GM12872 (cell line): ENCODE measurements around the gene C14orf119.

Experiments
- TF ChIP-seq, protein P1 (sequence below): IDR thresholded peaks from 3 replicates; pipeline ENCODE4 v1.5.1; 2011; ENCODE audit warnings: low read depth, mild to moderate bottlenecking, low read length, moderate library complexity; ENCODE audit not compliant: insufficient read depth

Gene C14orf119

GRCh38 chr14:23123419-23123818 lies 28.1 kb downstream of the C14orf119 start:
- TF ChIP-seq, protein P1, sequence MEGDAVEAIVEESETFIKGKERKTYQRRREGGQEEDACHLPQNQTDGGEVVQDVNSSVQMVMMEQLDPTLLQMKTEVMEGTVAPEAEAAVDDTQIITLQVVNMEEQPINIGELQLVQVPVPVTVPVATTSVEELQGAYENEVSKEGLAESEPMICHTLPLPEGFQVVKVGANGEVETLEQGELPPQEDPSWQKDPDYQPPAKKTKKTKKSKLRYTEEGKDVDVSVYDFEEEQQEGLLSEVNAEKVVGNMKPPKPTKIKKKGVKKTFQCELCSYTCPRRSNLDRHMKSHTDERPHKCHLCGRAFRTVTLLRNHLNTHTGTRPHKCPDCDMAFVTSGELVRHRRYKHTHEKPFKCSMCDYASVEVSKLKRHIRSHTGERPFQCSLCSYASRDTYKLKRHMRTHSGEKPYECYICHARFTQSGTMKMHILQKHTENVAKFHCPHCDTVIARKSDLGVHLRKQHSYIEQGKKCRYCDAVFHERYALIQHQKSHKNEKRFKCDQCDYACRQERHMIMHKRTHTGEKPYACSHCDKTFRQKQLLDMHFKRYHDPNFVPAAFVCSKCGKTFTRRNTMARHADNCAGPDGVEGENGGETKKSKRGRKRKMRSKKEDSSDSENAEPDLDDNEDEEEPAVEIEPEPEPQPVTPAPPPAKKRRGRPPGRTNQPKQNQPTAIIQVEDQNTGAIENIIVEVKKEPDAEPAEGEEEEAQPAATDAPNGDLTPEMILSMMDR: no peak

GRCh38 chr14:23124337-23124954 lies 29.1 kb downstream of the C14orf119 start:
- TF ChIP-seq, protein P1: no peak

DNA sequence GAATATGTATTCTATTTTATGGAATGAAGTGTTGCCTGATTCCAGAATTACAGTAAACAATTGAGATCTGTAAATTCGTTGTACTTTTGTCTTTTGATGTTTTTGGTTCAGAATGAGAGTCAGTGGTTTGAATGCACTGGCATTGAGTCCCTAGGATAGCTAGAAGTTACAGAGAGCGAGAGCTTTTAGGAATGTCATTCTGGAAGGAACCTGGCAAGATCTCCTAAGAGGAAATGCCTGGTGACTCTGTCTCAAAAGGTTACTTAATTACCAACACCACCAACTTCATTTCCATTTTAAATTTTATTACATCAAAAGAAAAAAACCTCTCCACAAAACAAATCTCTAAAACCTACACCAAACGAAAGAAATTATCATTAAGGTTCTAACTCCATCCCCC lies 29.7 kb downstream of the C14orf119 start:
- TF ChIP-seq, protein P1: no peak

DNA sequence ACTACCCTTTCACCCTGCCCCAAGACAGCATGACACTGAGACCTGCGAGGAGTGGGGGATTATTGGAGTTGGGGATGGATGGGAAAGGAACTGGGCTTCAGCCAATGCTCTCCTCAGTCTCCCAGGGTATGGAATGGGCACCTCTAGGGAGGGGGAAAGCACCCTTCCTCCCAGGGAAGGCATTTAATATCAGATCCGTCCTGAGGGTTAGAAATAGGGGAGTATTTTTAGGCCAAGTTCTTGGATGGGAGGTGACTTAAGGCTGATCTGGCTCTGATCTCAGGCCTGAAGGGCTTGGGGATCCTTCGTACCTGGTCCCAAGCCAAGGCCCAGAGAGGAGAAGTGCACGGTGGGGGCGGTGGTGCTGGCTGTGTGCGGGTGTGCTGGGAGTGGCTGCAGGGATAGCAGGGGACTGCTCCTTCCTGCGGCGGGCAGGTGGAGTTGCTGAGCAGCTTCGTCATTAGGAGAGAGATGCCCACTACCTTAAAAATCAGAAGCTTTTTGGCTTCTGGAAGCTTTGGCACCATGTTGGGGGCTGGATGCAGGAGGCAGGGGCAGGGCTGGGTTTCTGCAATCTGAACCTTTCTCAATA lies 30.7 kb downstream of the C14orf119 start:
- TF ChIP-seq, protein P1: no peak

DNA sequence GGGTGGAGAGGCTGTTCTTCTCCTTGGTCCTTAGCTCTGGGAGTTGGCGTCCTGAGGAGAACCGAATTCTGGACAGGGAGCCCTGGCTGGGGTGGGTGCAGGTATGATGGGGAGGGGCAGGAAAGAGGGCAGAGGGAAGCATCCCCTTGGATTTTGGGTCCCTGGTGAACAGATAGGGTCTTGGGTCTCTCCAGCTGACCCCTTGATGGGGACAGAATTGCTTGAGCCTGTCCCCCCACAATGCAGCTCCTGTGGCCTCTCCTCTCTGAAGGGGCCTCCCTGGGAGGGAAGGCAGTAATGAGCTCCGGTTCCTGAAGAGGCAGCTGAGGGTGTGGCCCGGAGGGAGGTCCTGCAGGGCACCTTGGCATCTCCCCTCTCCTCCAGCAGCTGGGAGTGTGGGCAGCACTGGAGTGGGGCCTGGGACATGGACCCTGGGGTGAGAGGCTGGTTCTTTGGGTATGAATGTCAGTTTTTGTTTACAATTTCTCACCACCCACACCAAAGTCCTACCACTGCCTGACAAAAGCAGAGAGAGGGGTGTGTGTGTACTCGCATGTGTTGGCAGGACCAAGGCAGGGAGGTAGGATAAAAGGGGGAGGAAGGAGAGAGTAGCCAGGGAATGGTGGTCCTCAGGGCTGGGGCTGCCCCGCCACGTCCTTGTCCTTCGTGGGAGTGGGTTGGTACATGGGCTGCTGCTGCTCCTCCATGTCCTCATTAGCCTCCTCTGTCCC lies 31.4 kb downstream of the C14orf119 start:
- TF ChIP-seq, protein P1: no peak

- TF ChIP-seq, protein P1: no peak
These were observed 32.6 kb downstream of the C14orf119 start for GRCh38 chr14:23127861-23128260.

DNA sequence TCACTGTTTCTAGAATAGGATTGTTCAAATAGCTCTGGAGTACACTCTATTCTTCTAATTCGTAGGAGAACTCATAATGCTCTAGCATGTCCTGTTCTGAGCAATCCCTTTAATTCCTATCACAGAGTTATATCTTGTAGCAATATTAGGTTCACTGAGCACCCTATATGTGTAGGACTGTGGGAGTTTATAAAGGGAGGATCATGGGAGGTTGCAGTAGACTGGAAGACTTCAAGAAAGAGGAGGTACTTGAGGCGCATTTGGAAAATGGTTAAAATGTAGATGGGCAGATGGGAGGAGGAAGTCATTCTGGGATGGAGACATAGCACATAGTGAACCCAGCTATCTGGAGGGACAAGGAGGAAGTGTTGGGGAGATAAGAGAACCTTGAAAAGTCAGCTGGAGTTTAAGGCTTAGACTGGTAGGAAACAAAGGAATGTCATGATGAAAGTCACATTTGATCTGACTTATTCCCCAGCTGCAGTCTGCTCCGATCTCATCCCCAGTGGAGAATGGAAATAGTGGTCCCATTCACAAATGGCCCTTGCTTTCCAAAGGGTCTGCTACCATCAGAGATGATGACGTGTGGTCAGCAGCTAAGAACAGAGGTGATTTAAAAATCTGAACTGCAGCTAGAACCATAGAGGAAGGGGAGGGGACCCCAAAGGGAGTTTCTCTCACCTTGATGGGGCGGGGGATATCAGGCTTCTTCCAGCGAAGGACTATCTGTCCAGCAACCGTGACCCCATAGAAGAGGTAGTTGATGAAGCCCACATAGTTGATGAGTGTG lies 33.9 kb downstream of the C14orf119 start:
- TF ChIP-seq, protein P1: no peak
